K562 (cell line): ENCODE results near the gene MRPL48. TPM values are rescaled to one million over a fixed set of nuclear protein-coding genes. Genes with fewer than 3 reads are reported as not detected.

ENCODE experiments used
- E2F3 ChIP-seq: fragments of 250-450 bp; sonication (Bioruptor Pico); IDR thresholded peaks from 2 replicates; pipeline ENCODE4 v1.4.0; 2020; ENCODE audit warnings: mild to moderate bottlenecking
- ELF1 ChIP-seq: fragments of 200-800 bp; sonication (Bioruptor generic); IDR thresholded peaks from 2 replicates; pipeline ENCODE4 v1.6.1; 2016; ENCODE audit warnings: missing genetic modification characterization, missing compliant biosample characterization
- HNRNPL ChIP-seq: fragments of 200-400 bp; formaldehyde crosslinking; IDR thresholded peaks from 2 replicates; pipeline ENCODE4 v1.6.1; 2017; ENCODE audit warnings: low read depth, mild to moderate bottlenecking, low read length
- ILF3 ChIP-seq: fragments of 450-650 bp; IDR thresholded peaks from 2 replicates; pipeline ENCODE4 v1.6.1; 2018; ENCODE audit warnings: antibody characterized with exemption, mild to moderate bottlenecking, moderate library complexity, borderline replicate concordance
- KAT2B ChIP-seq: IDR thresholded peaks from one replicate; pipeline ENCODE4 v1.6.1; 2012; ENCODE audit warnings: low read depth, mild to moderate bottlenecking, control low read depth, inconsistent platforms, low read length, moderate library complexity
- MEF2A ChIP-seq: IDR thresholded peaks from 2 replicates; pipeline ENCODE4 v1.6.1; 2011; ENCODE audit warnings: low read depth, mild to moderate bottlenecking, low read length, moderate library complexity; ENCODE audit not compliant: control insufficient read depth
- RUNX1 ChIP-seq: sonication (generic); IDR thresholded peaks from 2 replicates; pipeline ENCODE4 v1.6.1; 2016; ENCODE audit warnings: antibody characterized with exemption, low read depth
- SRF ChIP-seq, 2 experiments: fragments of 250-450, 450-650 bp in 1 of 2; sonication (Bioruptor Pico) in 1 of 2; sonication (generic) in 1 of 2; formaldehyde crosslinking; IDR thresholded peaks; 2 replicates each; pipeline versions ENCODE4 v1.5.0 to v1.5.1; 2020 to 2022; ENCODE audit warnings: mild to moderate bottlenecking in 1 of 2, missing genetic modification reagents in 1 of 2
- ZC3H8 ChIP-seq: fragments of 450-650 bp; IDR thresholded peaks from 2 replicates; pipeline ENCODE4 v1.6.1; 2017
- polyA plus RNA-seq, 8 experiments: library from polyadenylated mRNA; depleted of rRNA in 4 of 8; stranded (reverse) in 5 of 8; unstranded in 3 of 8; fragments of >200 nt; fragmentation: Nextera tagmentation in 2 of 8; fragmentation: Illumina TruSeq in 1 of 8; extraction: Ambion mirVana in 2 of 8; extraction: Trizol in 1 of 8; gene quantifications; 2 replicates each; pipeline versions ENCODE4 v1.2.1 to v1.2.3, GENCODE V29; 2011 to 2014; ENCODE audit warnings: inconsistent platforms in 1 of 8, missing spikeins in 1 of 8
- total RNA-seq, 7 experiments: library from RNA; depleted of rRNA in 6 of 7; stranded (reverse); fragments of >200 nt in 6 of 7; fragmentation: Illumina TruSeq in 2 of 7; extraction: Trizol in 2 of 7; gene quantifications; 2 replicates each; pipeline versions ENCODE4 v1.2.1 to v1.2.3, GENCODE V29; 2011 to 2021; ENCODE audit warnings: low replicate concordance in 1 of 7
- TF ChIP-seq, protein P1 (sequence below), 2 experiments: fragments of 450-650 bp; IDR thresholded peaks; 2 replicates each; pipeline ENCODE4 v1.6.1; 2016; ENCODE audit warnings: mild to moderate bottlenecking in 2 of 2, borderline replicate concordance in 1 of 2, low read depth in 1 of 2, moderate library complexity in 1 of 2
- TF ChIP-seq, protein P2 (sequence below), 2 experiments: fragments of 150-350 bp in 1 of 2; IDR thresholded peaks; 2 replicates each; pipeline ENCODE4 v1.6.1; 2012 to 2016; ENCODE audit warnings: low read depth in 2 of 2, low read length in 2 of 2, mild to moderate bottlenecking in 1 of 2, moderate library complexity in 1 of 2

MRPL48 gene
- total and polyA plus RNA-seq, 9 of the 15 experiments (the other 6 are each of a cell fraction or from before 2014, with no cell fraction given), result 66.0 to 237 (median 104) TPM

DNA sequence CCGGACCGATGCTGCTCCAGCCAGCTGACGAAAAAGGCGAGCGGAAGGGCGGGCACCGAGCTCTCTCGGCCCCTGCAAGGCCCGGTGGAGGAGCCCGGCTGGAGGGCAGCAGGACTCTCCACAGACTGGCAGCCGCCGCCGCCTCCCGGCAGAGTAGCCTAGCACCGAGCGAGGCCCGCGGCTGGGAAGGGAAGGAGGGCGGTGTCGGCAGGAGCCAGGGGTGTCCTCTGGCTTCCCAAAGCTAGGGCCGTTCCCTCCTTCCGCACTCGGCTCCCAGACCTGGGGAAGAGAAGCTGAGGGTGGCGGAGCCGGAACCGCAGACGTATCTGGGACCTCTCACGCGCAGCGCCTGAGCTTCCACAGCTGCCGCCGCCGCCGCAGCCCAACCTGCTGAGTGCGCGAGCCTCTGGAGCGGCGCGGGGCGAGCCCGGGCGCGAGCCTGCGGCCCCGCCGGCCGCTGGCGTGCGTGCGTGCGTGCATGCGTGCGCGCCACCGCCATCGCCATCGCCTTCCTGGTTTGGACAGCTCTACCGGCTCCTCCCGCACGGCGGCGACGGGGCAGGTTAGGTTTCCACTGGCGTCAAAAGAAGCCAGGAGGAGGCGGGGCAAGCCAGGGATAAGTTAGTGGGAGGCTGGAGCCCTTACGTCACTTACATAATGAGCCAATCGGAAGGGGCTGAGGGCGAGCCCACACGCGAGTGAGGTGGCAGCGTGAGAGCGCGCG lies 26.8 kb upstream of the MRPL48 start, which contains the start of gene RAB6A (continued):
- TF ChIP-seq, protein P1, sequence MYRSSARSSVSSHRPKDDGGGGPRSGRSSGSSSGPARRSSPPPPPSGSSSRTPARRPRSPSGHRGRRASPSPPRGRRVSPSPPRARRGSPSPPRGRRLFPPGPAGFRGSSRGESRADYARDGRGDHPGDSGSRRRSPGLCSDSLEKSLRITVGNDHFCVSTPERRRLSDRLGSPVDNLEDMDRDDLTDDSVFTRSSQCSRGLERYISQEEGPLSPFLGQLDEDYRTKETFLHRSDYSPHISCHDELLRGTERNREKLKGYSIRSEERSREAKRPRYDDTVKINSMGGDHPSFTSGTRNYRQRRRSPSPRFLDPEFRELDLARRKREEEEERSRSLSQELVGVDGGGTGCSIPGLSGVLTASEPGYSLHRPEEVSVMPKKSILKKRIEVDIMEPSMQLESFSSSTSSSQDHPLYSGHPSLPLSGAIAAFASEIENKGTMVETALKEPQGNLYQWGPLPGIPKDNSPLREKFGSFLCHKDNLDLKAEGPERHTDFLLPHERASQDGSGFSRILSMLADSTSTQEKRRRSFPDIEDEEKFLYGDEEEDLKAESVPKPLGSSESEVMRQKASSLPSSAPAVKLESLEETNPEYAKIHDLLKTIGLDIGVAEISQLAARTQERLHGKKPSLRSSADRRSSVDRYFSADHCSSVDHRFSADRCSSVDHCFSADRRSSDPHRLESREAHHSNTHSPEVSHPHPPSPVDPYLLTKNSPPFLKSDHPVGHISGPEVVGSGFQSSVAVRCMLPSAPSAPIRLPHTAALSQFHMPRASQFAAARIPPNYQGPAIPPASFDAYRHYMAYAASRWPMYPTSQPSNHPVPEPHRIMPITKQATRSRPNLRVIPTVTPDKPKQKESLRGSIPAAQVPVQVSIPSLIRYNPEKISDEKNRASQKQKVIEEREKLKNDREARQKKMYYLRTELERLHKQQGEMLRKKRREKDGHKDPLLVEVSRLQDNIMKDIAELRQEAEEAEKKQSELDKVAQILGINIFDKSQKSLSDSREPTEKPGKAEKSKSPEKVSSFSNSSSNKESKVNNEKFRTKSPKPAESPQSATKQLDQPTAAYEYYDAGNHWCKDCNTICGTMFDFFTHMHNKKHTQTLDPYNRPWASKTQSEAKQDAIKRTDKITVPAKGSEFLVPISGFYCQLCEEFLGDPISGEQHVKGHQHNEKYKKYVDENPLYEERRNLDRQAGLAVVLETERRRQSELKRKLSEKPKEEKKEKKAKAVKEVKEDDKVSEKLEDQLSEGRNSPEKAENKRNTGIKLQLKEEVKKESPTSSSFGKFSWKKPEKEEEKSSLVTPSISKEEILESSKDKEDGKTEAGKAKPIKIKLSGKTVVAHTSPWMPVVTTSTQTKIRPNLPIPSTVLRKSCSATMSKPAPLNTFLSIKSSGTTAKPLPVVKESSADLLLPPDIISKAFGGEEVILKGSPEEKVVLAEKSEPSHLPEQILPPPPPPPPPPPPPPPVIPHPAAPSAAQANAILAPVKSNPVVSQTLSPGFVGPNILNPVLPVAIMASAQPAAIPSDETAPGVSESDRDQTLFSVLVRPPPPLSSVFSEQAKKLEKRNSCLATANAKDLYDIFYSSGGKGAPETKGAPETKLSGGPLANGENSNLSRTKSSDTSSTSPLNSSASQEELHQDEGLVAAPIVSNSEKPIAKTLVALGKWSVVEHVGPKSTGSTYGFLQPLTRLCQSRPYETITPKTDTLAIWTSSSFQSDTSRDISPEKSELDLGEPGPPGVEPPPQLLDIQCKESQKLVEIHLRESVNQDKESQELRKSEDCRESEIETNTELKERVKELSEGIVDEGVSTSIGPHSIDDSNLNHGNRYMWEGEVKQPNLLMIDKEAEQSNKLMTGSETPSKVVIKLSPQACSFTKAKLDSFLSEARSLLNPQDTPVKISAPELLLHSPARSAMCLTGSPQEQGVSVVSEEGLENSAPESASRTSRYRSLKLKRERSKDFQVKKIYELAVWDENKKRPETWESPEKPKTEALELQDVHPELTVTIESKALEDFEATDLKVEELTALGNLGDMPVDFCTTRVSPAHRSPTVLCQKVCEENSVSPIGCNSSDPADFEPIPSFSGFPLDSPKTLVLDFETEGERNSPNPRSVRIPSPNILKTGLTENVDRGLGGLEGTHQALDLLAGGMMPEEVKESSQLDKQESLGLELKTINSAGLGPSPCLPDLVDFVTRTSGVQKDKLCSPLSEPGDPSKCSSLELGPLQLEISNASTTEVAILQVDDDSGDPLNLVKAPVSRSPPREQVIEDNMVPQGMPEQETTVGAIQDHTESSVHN (IDR thresholded peaks at IDR 0.05; ENCODE audit: borderline replicate concordance in 1 of 2, low read depth in 1 of 2), result no peak
- TF ChIP-seq ZC3H8 (no peak), RUNX1 (0 out of 2 replicates have a peak, but pooled peaks have one; percentile 5), SRF (CRISPR knock-in tag; IDR thresholded peaks at IDR 0.05) (peak in 1 of 2 experiments; percentile 78; a peak in 1 of 4 replicates), MEF2A (no peak), HNRNPL (no peak), ELF1 (tag) (peak; percentile 94), E2F3 (CRISPR knock-in tag) (0 out of 2 replicates have a peak, but pooled peaks have one; percentile 55), KAT2B (no peak), ILF3 (peak; percentile 73; the same call in 1 of the 2 replicates)
- TF ChIP-seq, protein P2, sequence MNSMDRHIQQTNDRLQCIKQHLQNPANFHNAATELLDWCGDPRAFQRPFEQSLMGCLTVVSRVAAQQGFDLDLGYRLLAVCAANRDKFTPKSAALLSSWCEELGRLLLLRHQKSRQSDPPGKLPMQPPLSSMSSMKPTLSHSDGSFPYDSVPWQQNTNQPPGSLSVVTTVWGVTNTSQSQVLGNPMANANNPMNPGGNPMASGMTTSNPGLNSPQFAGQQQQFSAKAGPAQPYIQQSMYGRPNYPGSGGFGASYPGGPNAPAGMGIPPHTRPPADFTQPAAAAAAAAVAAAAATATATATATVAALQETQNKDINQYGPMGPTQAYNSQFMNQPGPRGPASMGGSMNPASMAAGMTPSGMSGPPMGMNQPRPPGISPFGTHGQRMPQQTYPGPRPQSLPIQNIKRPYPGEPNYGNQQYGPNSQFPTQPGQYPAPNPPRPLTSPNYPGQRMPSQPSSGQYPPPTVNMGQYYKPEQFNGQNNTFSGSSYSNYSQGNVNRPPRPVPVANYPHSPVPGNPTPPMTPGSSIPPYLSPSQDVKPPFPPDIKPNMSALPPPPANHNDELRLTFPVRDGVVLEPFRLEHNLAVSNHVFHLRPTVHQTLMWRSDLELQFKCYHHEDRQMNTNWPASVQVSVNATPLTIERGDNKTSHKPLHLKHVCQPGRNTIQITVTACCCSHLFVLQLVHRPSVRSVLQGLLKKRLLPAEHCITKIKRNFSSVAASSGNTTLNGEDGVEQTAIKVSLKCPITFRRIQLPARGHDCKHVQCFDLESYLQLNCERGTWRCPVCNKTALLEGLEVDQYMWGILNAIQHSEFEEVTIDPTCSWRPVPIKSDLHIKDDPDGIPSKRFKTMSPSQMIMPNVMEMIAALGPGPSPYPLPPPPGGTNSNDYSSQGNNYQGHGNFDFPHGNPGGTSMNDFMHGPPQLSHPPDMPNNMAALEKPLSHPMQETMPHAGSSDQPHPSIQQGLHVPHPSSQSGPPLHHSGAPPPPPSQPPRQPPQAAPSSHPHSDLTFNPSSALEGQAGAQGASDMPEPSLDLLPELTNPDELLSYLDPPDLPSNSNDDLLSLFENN (IDR thresholded peaks at IDR 0.05; ENCODE audit: low read depth in 2 of 2, low read length in 2 of 2), result 0 out of 4 replicates have a peak, but pooled peaks of 1 of the 2 experiments have one; percentile 22
